Activated CD8-positive, alpha-beta T cell treated with anti-CD3 and anti-CD28 coated beads, Interleukin-2, amount 10 ng/mL, durations not matched to agents 7 days and 5 days (primary cell): ENCODE results near the gene MRPL16. TPM values are rescaled to one million over a fixed set of nuclear protein-coding genes. Genes with fewer than 3 reads are reported as not detected.
A peak's percentile ranks its signal among the peaks of the same experiment; 100 is the strongest.
"Not testable (repeated sequence)": the region's sequence is repeated elsewhere in the genome, so short reads cannot be mapped to it uniquely, and the experiment has no call there.

Experiments
- ATAC-seq: fragments of 150-1000 bp; cut with Tn5 transposase; one replicate; pipeline ENCODE4 v1.10.0; 2021; ENCODE audit warnings: moderate library complexity
- CTCF ChIA-PET: fragments of 350-600 bp; sonication (Branson Sonifier 250); formaldehyde crosslinking; loops from one replicate; lab custom pipeline; 2021; ENCODE audit warnings: antibody characterized with exemption; lab: Charles Lee
- POLR2A ChIA-PET: fragments of 350-600 bp; sonication (Branson Sonifier 250); formaldehyde crosslinking; loops from one replicate; lab custom pipeline; 2021; ENCODE audit warnings: antibody characterized with exemption; lab: Charles Lee
- DNase-seq: peaks from one replicate; pipeline ENCODE4 v3.0.0-alpha.2; 2020
- H3K27ac Mint-ChIP-seq: one replicate; pipeline ENCODE4 v1.8.0; 2021; ENCODE audit warnings: mild to moderate bottlenecking, mixed read lengths
- H3K27me3 Mint-ChIP-seq: one replicate; pipeline ENCODE4 v1.8.0; 2021; ENCODE audit warnings: low read depth, mixed read lengths
- H3K36me3 Mint-ChIP-seq: one replicate; pipeline ENCODE4 v1.8.0; 2021; ENCODE audit warnings: low read depth, mixed read lengths
- H3K4me1 Mint-ChIP-seq: one replicate; pipeline ENCODE4 v1.8.0; 2021; ENCODE audit warnings: low read depth, mixed read lengths
- H3K4me3 Mint-ChIP-seq: one replicate; pipeline ENCODE4 v1.8.0; 2021; ENCODE audit warnings: mild to moderate bottlenecking, mixed read lengths
- H3K9me3 Mint-ChIP-seq: one replicate; pipeline ENCODE4 v1.8.0; 2022; ENCODE audit warnings: mixed read lengths; ENCODE audit not compliant: insufficient read depth
- total RNA-seq, 2 experiments: library from RNA; stranded (reverse); gene quantifications; one replicate each; pipeline ENCODE4 v1.2.3, GENCODE V29; 2021

The MRPL16 gene
- total RNA-seq, 2 experiments from 2014 or later: 85.7 to 86.0 TPM

- ATAC-seq (no peak), DNase-seq (no peak)
- ChIA-PET POLR2A (interaction anchor here (0.6 kb wide), 1 partner anchor 119 kb away, joined by 3 read pairs; no protein-coding TSS in a partner anchor), CTCF (interaction anchor here (0.7 to 2.6 kb wide), 5 partner anchors 12 to 34 kb away, joined by 3 to 10 read pairs (median 5); partner anchors contain the start of gene MRPL16)
- H3K27me3 Mint-ChIP-seq: no peaks in the 10 kb centered on the region
- no peak overlapping the region for H3K4me3 Mint-ChIP-seq
- H3K4me1 Mint-ChIP-seq: peaks cover 53% of the 10 kb centered on the region
- H3K9me3 Mint-ChIP-seq: peaks cover 12% of the 10 kb centered on the region
- H3K27ac Mint-ChIP-seq: peak overlapping the region; percentile 43
- peaks cover 97% of the 10 kb centered on the region for H3K36me3 Mint-ChIP-seq
These were observed 22.8 kb downstream of the MRPL16 start for GRCh38 chr11:59787816-59788215.

- Mint-ChIP-seq H3K27ac (peak overlapping the region; percentile 48), H3K4me1 (peaks cover 57% of the 10 kb centered on the region), H3K9me3 (peaks cover 15% of the 10 kb centered on the region), H3K4me3 (no peak overlapping the region), H3K27me3 (no peaks in the 10 kb centered on the region), H3K36me3 (peaks cover 95% of the 10 kb centered on the region)
- ChIA-PET CTCF (interaction anchor here (2.6 to 3.3 kb wide), 2 partner anchors 14 to 33 kb away, joined by 10 to 26 read pairs; no protein-coding TSS in a partner anchor), POLR2A (no interaction called here)
- ATAC-seq: no peak
- no peak for DNase-seq
These were observed 23.4 kb downstream of the MRPL16 start for GRCh38 chr11:59787255-59787588.

- Mint-ChIP-seq H3K36me3 (peaks cover 92% of the 10 kb centered on the region), H3K4me3 (no peak overlapping the region), H3K4me1 (peaks cover 69% of the 10 kb centered on the region), H3K27ac (peak overlapping the region; percentile 13), H3K27me3 (no peaks in the 10 kb centered on the region), H3K9me3 (peaks cover 17% of the 10 kb centered on the region)
- POLR2A ChIA-PET: interaction anchor here (2.8 kb wide), 1 partner anchor 19 kb away, joined by 9 read pairs; no protein-coding TSS in a partner anchor
- CTCF ChIA-PET: interaction anchor here (3.3 kb wide), 1 partner anchor 15 kb away, joined by 26 read pairs; no protein-coding TSS in a partner anchor
- DNase-seq: no peak
- no peak for ATAC-seq
These were observed 24.8 kb downstream of the MRPL16 start for GRCh38 chr11:59785818-59786217.

GRCh38 chr11:59784441-59784840 lies 26.1 kb downstream of the MRPL16 start:
- ChIA-PET POLR2A (interaction anchor here (2.8 kb wide), 1 partner anchor 18 kb away, joined by 9 read pairs; no protein-coding TSS in a partner anchor), CTCF (interaction anchor here (1.0 to 3.3 kb wide), 4 partner anchors 17 to 30 kb away, joined by 3 to 26 read pairs (median 6); partner anchors contain the start of genes MRPL16 and STX3)
- Mint-ChIP-seq H3K9me3 (peaks cover 17% of the 10 kb centered on the region), H3K27ac (peak overlapping the region; percentile 80), H3K36me3 (peaks cover 92% of the 10 kb centered on the region), H3K4me1 (peaks cover 82% of the 10 kb centered on the region)
- H3K4me3 Mint-ChIP-seq, ATAC-seq, DNase-seq, H3K27me3 Mint-ChIP-seq: not testable (repeated sequence)

GRCh38 chr11:59783632-59784090 lies 26.9 kb downstream of the MRPL16 start:
- Mint-ChIP-seq H3K36me3 (peaks cover 91% of the 10 kb centered on the region), H3K27me3 (no peaks in the 10 kb centered on the region), H3K4me1 (peaks cover 87% of the 10 kb centered on the region), H3K9me3 (peaks cover 17% of the 10 kb centered on the region), H3K4me3 (peak overlapping the region; percentile 54), H3K27ac (peak overlapping the region; percentile 80)
- POLR2A ChIA-PET: interaction anchor here (0.6 to 1.8 kb wide), 4 partner anchors 11 to 222 kb away, joined by 4 to 8 read pairs (median 5); partner anchors contain the start of gene STX3
- CTCF ChIA-PET: interaction anchor here (1.1 to 3.1 kb wide), 6 partner anchors 11 to 55 kb away, joined by 3 to 10 read pairs (median 6); partner anchors contain the start of gene STX3
- peak; percentile 56 for DNase-seq
- ATAC-seq: peak; percentile 76

GRCh38 chr11:59782080-59782479 lies 28.5 kb downstream of the MRPL16 start:
- Mint-ChIP-seq H3K27ac (peak overlapping the region; percentile 80), H3K4me1 (peaks cover 88% of the 10 kb centered on the region), H3K4me3 (no peak overlapping the region), H3K27me3 (no peaks in the 10 kb centered on the region), H3K9me3 (peaks cover 17% of the 10 kb centered on the region), H3K36me3 (peaks cover 90% of the 10 kb centered on the region)
- ChIA-PET CTCF (interaction anchor here (2.9 to 3.1 kb wide), 2 partner anchors 9 to 15 kb away, joined by 10 read pairs; no protein-coding TSS in a partner anchor), POLR2A (interaction anchor here (0.7 kb wide), 1 partner anchor 28 kb away, joined by 3 read pairs; no protein-coding TSS in a partner anchor)
- no peak for ATAC-seq
- no peak for DNase-seq

GRCh38 chr11:59779487-59779886 lies 31.1 kb downstream of the MRPL16 start:
- H3K27me3 Mint-ChIP-seq: no peaks in the 10 kb centered on the region
- CTCF ChIA-PET: interaction anchor here (2.0 kb wide), 1 partner anchor 12 kb away, joined by 7 read pairs; no protein-coding TSS in a partner anchor
- DNase-seq: no peak
- H3K4me3 Mint-ChIP-seq: no peak overlapping the region
- H3K9me3 Mint-ChIP-seq: peaks cover 10% of the 10 kb centered on the region
- POLR2A ChIA-PET: no interaction called here
- peaks cover 91% of the 10 kb centered on the region for H3K36me3 Mint-ChIP-seq
- no peak for ATAC-seq
- peak overlapping the region; percentile 44 for H3K27ac Mint-ChIP-seq
- H3K4me1 Mint-ChIP-seq: peaks cover 86% of the 10 kb centered on the region

GRCh38 chr11:59778122-59778521 lies 32.5 kb downstream of the MRPL16 start:
- H3K36me3 Mint-ChIP-seq: peaks cover 89% of the 10 kb centered on the region
- peak overlapping the region; percentile 6 for H3K27ac Mint-ChIP-seq
- peaks cover 78% of the 10 kb centered on the region for H3K4me1 Mint-ChIP-seq
- no peak for DNase-seq
- H3K9me3 Mint-ChIP-seq: peaks cover 4% of the 10 kb centered on the region
- ChIA-PET CTCF (interaction anchor here (1.0 to 2.0 kb wide), 2 partner anchors 11 to 24 kb away, joined by 5 to 7 read pairs; no protein-coding TSS in a partner anchor), POLR2A (no interaction called here)
- no peak for ATAC-seq
- no peaks in the 10 kb centered on the region for H3K27me3 Mint-ChIP-seq
- no peak overlapping the region for H3K4me3 Mint-ChIP-seq

- Mint-ChIP-seq H3K27me3 (no peaks in the 10 kb centered on the region), H3K27ac (no peak overlapping the region), H3K4me3 (no peak overlapping the region), H3K36me3 (peaks cover 89% of the 10 kb centered on the region), H3K9me3 (peaks cover under 1% of the 10 kb centered on the region), H3K4me1 (peaks cover 81% of the 10 kb centered on the region)
- ChIA-PET CTCF (no interaction called here), POLR2A (no interaction called here)
- ATAC-seq (no peak), DNase-seq (no peak)
These were observed 33.5 kb downstream of the MRPL16 start for GRCh38 chr11:59777104-59777503.

- POLR2A ChIA-PET: interaction anchor here (0.6 kb wide), 1 partner anchor 225 kb away, joined by 3 read pairs; no protein-coding TSS in a partner anchor
- no peak overlapping the region for H3K4me3 Mint-ChIP-seq
- CTCF ChIA-PET: interaction anchor here (1.4 kb wide), 1 partner anchor 16 kb away, joined by 3 read pairs; no protein-coding TSS in a partner anchor
- no peaks in the 10 kb centered on the region for H3K27me3 Mint-ChIP-seq
- ATAC-seq (no peak), DNase-seq (no peak)
- H3K36me3 Mint-ChIP-seq: peaks cover 89% of the 10 kb centered on the region
- no peaks in the 10 kb centered on the region for H3K9me3 Mint-ChIP-seq
- peak overlapping the region; percentile 33 for H3K27ac Mint-ChIP-seq
- peaks cover 81% of the 10 kb centered on the region for H3K4me1 Mint-ChIP-seq
These were observed 34.1 kb downstream of the MRPL16 start for GRCh38 chr11:59776210-59777066.

- ChIA-PET POLR2A (interaction anchor here (1.4 kb wide), 1 partner anchor 17 kb away, joined by 6 read pairs; the partner anchor contains the start of gene STX3), CTCF (interaction anchor here (1.4 to 3.2 kb wide), 5 partner anchors 9 to 29 kb away, joined by 3 to 25 read pairs (median 10); partner anchors contain the start of gene STX3)
- DNase-seq (no peak), ATAC-seq (no peak)
- H3K36me3 Mint-ChIP-seq: peaks cover 70% of the 10 kb centered on the region
- H3K4me1 Mint-ChIP-seq: peaks cover 57% of the 10 kb centered on the region
- H3K27ac Mint-ChIP-seq: peak overlapping the region; percentile 89
- H3K27me3 Mint-ChIP-seq: no peaks in the 10 kb centered on the region
- no peaks in the 10 kb centered on the region for H3K9me3 Mint-ChIP-seq
- peak overlapping the region; percentile 60 for H3K4me3 Mint-ChIP-seq
These were observed 37.5 kb downstream of the MRPL16 start for GRCh38 chr11:59773083-59773440.
